ENCODE data around the gene BANF2. TPM values are rescaled to one million over a fixed set of nuclear protein-coding genes. Genes with fewer than 3 reads are reported as not detected.

BANF2 gene
- total and polyA plus RNA-seq, 2 of the 4 experiments (the other 2 are of a cell fraction) = not detected

DNA sequence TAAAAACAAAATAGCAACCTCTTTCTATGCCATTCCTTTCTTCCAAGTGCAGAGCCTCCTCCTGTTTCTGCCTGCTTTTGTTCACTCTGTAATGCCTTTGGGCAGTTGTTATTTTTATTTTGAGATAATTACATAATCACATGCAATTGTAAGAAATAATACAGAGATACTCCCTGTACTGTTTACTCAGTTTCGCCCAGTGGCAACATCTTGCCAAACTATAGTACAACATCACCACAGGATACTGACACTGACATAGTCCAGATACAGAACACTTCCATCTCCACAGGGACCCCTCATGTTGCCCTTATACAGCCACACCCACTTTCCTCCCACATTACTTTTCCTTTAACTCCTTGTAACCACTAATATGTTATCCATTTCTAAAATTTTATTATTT lies 59.7 kb downstream of the BANF2 start:
- in situ Hi-C loops (cut with MboI; ENCODE audit: low sequenced_read_pairs) = no loop called here
- Histone ChIP-seq H2BK5ac (ENCODE audit: low read depth, low read length, poor library complexity, severe bottlenecking) (no peak overlapping the region), H3K9me3 (ENCODE audit: control insufficient read depth, insufficient read depth, low read length) (peaks cover 12% of the 10 kb centered on the region), H2BK120ac (ENCODE audit: low read depth, low read length) (no peak overlapping the region), H3K27ac (ENCODE audit: insufficient read depth, low read length) (no peak overlapping the region), H3K36me3 (ENCODE audit: control insufficient read depth, insufficient read depth, low read length) (no peaks in the 10 kb centered on the region), H3K23ac (ENCODE audit: low read depth, low read length) (no peak overlapping the region), H4K5ac (ENCODE audit: low read depth, low read length) (no peak overlapping the region), H3K14ac (replicated peaks; ENCODE audit: low read depth, low read length) (no peak overlapping the region), H3K4me3 (ENCODE audit: insufficient read depth, low read depth, low read length) (no peak overlapping the region), H3K4me2 (ENCODE audit: low read depth, low read length) (no peak overlapping the region), H2BK15ac (ENCODE audit: low read depth, low read length) (no peak overlapping the region), H3K4me1 (ENCODE audit: control insufficient read depth, insufficient read depth, low read length) (no peaks in the 10 kb centered on the region), H4K91ac (ENCODE audit: insufficient read depth, low read depth, low read length) (no peak overlapping the region), H3K4ac (ENCODE audit: low read depth, low read length) (no peak overlapping the region), H3K27me3 (ENCODE audit: control insufficient read depth, insufficient read depth, low read length) (peaks cover 19% of the 10 kb centered on the region), H3K9ac (ENCODE audit: low read depth, low read length) (no peak overlapping the region), H2AFZ (replicated peaks; ENCODE audit: low read length, poor library complexity) (no peak overlapping the region), H2BK20ac (ENCODE audit: low read depth, low read length) (no peak overlapping the region), H2AK5ac (ENCODE audit: low read depth, low read length) (no peak overlapping the region), H3K79me1 (ENCODE audit: low read depth in 1 of 2, low read length in 2 of 2) (no peaks in the 10 kb centered on the region), H4K8ac (ENCODE audit: low read depth in 2 of 2, low read length in 2 of 2) (no peak overlapping the region), H3K18ac (ENCODE audit: low read depth, low read length) (no peak overlapping the region), H2AK9ac (replicated peaks; ENCODE audit: low read depth, low read length, poor library complexity) (peak overlapping the region; percentile 25), H3K9me1 (ENCODE audit: insufficient read depth, low read length) (0 out of 2 replicates have a peak, but pooled peaks cover 2% of the 10 kb centered on the region), H3K56ac (ENCODE audit: extremely low read depth, insufficient read depth, low read length) (no peak overlapping the region), H4K20me1 (ENCODE audit: insufficient read depth, low read length) (no peaks in the 10 kb centered on the region)
- TF ChIP-seq CEBPB (IDR thresholded peaks at IDR 0.05; ENCODE audit: low read depth, low read length) (no peak), MXI1 (IDR thresholded peaks at IDR 0.05; ENCODE audit: borderline replicate concordance, low read depth, low read length) (no peak), POLR2A (IDR thresholded peaks at IDR 0.05; ENCODE audit: low read depth, low read length) (no peak), USF2 (IDR thresholded peaks at IDR 0.05; ENCODE audit: low read depth, low read length) (no peak), RAD21 (IDR thresholded peaks at IDR 0.05; ENCODE audit: low read length) (no peak), SMC3 (IDR thresholded peaks at IDR 0.05; ENCODE audit: low read depth, low read length) (no peak)
- no CpG with 5 or more reads among the region's 1 CpG for WGBS, 2 experiments (ENCODE audit: extremely low coverage in 2 of 2, insufficient read length in 1 of 2)
- CTCF ChIA-PET = no interaction called here
- no peak for DNase-seq
- dilution Hi-C loops (cut with HindIII; ENCODE audit: low sequenced_read_pairs, unreplicated experiment) = no loop called here
- ATAC-seq (ENCODE audit: low read depth) = no peak
- BruUV-seq (replicated peaks) = no TSS peak
- intact Hi-C loops (cut with micrococcal nuclease) = loop anchor here (5.0 kb wide), 1 partner anchor 33 kb away; no protein-coding TSS in a partner anchor
- POLR2A ChIA-PET (ENCODE audit: unreplicated experiment) = no interaction called here

Data from IMR-90 (cell line).